OCI-LY7 (cell line): ENCODE measurements around the gene NAA16.

ENCODE experiments used
- CTCF ChIP-seq: fragments of 200-600 bp; sonication (generic); conservative IDR thresholded peaks from 2 replicates; pipeline ENCODE4 v1.5.1; 2014; ENCODE audit warnings: mild to moderate bottlenecking, antibody characterized with exemption, low read length, moderate library complexity, mixed read lengths
- EZH2phosphoT487 ChIP-seq: fragments of 200-600 bp; sonication (generic); IDR thresholded peaks from 2 replicates; pipeline ENCODE4 v1.6.1; 2018; ENCODE audit warnings: low read depth, borderline replicate concordance, mild to moderate bottlenecking, mixed run types, antibody characterized with exemption, low read length, moderate library complexity, mixed read lengths

- no peak for TF ChIP-seq CTCF
- no peak for TF ChIP-seq EZH2phosphoT487
These were observed 17.8 kb upstream of the NAA16 start for GRCh38 chr13:41293272-41293671.
